Measurements from ENCODE around the gene SH3BP5L. TPM values are rescaled to one million over a fixed set of nuclear protein-coding genes. Genes with fewer than 3 reads are reported as not detected.
A peak's percentile ranks its signal among the peaks of the same experiment; 100 is the strongest.

The SH3BP5L gene
- total and polyA plus RNA-seq, 2 of the 13 experiments (the other 11 are each of a cell fraction or from before 2014, with no cell fraction given): 10.3 to 14.9 TPM

DNA sequence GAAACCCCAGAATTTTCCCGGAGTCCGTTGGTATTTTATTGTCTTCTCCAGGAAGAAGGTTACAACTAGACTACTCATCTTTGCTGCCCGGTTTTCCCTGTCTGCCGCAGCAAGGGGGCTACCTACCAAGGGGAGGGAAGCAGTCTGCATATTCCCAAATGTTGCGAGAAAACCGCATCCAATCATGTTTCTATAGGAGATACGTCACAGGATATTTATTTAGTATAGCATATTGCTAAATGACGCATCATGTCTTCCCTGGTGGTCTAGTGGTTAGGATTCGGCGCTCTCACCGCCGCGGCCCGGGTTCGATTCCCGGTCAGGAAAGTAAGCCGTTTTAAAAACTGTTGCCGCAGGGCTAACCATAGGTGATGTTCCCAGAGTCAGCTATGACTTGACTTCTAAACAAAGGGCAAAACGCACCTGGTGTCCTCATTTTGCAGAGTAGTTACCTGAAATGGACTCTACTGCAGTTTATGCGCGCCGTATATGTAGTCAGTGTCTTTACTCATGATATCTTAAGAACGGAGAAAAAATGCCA lies 48.3 kb upstream of the SH3BP5L start (continued):
- TF ChIP-seq, protein P1, sequence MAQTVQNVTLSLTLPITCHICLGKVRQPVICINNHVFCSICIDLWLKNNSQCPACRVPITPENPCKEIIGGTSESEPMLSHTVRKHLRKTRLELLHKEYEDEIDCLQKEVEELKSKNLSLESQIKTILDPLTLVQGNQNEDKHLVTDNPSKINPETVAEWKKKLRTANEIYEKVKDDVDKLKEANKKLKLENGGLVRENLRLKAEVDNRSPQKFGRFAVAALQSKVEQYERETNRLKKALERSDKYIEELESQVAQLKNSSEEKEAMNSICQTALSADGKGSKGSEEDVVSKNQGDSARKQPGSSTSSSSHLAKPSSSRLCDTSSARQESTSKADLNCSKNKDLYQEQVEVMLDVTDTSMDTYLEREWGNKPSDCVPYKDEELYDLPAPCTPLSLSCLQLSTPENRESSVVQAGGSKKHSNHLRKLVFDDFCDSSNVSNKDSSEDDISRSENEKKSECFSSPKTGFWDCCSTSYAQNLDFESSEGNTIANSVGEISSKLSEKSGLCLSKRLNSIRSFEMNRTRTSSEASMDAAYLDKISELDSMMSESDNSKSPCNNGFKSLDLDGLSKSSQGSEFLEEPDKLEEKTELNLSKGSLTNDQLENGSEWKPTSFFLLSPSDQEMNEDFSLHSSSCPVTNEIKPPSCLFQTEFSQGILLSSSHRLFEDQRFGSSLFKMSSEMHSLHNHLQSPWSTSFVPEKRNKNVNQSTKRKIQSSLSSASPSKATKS (CRISPR knock-in tag; IDR thresholded peaks at IDR 0.05): no peak
- TF ChIP-seq, protein P2, sequence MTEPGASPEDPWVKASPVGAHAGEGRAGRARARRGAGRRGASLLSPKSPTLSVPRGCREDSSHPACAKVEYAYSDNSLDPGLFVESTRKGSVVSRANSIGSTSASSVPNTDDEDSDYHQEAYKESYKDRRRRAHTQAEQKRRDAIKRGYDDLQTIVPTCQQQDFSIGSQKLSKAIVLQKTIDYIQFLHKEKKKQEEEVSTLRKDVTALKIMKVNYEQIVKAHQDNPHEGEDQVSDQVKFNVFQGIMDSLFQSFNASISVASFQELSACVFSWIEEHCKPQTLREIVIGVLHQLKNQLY (CRISPR knock-in tag; IDR thresholded peaks at IDR 0.05): no peak
- TF ChIP-seq FOXM1 (CRISPR knock-in tag; IDR thresholded peaks at IDR 0.05) (no peak), ZNF382 (CRISPR knock-in tag; IDR thresholded peaks at IDR 0.05; ENCODE audit: borderline replicate concordance) (no peak), U2AF1 (optimal IDR thresholded peaks at IDR 0.05; ENCODE audit: low read depth, low read length) (peak; percentile 29), ZNF17 (CRISPR knock-in tag; IDR thresholded peaks at IDR 0.05) (no peak), WIZ (CRISPR knock-in tag; IDR thresholded peaks at IDR 0.05) (no peak), ZNF788 (CRISPR knock-in tag; IDR thresholded peaks at IDR 0.05; ENCODE audit: borderline replicate concordance) (no peak), ZNF563 (CRISPR knock-in tag; IDR thresholded peaks at IDR 0.05) (no peak), ZNF543 (CRISPR knock-in tag; IDR thresholded peaks at IDR 0.05) (no peak), ZMYM3 (CRISPR knock-in tag; IDR thresholded peaks at IDR 0.05) (no peak), ZNF180 (CRISPR knock-in tag; IDR thresholded peaks at IDR 0.05; ENCODE audit: borderline replicate concordance, low read depth) (0 out of 2 replicates have a peak, but pooled peaks have one; percentile 9), CREM (IDR thresholded peaks at IDR 0.05) (peak; percentile 94), CREM (CRISPR knock-in tag; IDR thresholded peaks at IDR 0.05) (no peak), EP300 (IDR thresholded peaks at IDR 0.05; ENCODE audit: low read depth in 2 of 2, low read length in 2 of 2) (0 out of 4 replicates have a peak, but pooled peaks of 1 of the 2 experiments have one; percentile 10), EP300 (CRISPR knock-in tag; IDR thresholded peaks at IDR 0.05; ENCODE audit: borderline replicate concordance) (no peak)
- TF ChIP-seq, protein P3, sequence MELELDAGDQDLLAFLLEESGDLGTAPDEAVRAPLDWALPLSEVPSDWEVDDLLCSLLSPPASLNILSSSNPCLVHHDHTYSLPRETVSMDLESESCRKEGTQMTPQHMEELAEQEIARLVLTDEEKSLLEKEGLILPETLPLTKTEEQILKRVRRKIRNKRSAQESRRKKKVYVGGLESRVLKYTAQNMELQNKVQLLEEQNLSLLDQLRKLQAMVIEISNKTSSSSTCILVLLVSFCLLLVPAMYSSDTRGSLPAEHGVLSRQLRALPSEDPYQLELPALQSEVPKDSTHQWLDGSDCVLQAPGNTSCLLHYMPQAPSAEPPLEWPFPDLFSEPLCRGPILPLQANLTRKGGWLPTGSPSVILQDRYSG (CRISPR knock-in tag; IDR thresholded peaks at IDR 0.05): no peak
- TF ChIP-seq, protein P4, sequence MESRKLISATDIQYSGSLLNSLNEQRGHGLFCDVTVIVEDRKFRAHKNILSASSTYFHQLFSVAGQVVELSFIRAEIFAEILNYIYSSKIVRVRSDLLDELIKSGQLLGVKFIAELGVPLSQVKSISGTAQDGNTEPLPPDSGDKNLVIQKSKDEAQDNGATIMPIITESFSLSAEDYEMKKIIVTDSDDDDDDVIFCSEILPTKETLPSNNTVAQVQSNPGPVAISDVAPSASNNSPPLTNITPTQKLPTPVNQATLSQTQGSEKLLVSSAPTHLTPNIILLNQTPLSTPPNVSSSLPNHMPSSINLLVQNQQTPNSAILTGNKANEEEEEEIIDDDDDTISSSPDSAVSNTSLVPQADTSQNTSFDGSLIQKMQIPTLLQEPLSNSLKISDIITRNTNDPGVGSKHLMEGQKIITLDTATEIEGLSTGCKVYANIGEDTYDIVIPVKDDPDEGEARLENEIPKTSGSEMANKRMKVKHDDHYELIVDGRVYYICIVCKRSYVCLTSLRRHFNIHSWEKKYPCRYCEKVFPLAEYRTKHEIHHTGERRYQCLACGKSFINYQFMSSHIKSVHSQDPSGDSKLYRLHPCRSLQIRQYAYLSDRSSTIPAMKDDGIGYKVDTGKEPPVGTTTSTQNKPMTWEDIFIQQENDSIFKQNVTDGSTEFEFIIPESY (CRISPR knock-in tag; IDR thresholded peaks at IDR 0.05): 0 out of 2 replicates have a peak, but pooled peaks have one; percentile 24
